ENCODE results near the gene CLTCL1. TPM values are rescaled to one million over a fixed set of nuclear protein-coding genes. Genes with fewer than 3 reads are reported as not detected.
A peak's percentile ranks its signal among the peaks of the same experiment; 100 is the strongest.

The CLTCL1 gene
- total and polyA plus RNA-seq, 2 experiments from 2014 or later = 6.6 to 15.1 TPM

DNA sequence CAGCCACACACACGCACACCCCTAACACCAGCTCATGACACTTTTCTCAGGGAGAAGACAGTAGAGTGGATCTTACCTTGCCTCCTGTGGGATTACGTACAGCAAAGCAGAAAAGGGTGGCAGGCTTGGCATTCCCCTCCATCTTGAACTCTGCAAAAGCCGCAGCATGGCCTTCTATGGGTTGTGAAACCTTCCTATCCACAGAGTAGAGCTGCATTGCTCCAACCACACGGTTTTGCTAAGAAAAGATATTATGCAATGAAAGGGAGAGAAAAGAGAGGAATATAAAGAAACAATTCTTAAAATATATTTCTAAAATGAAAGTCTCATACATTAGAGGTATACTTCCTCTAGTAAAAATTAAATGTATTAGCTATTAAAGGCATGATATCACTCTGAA, 48.8 kb downstream of the CLTCL1 start (continued):
- TF ChIP-seq CTCF (conservative IDR thresholded peaks at IDR 0.05; ENCODE audit: low read depth in 2 of 2) (no peak), JUNB (IDR thresholded peaks at IDR 0.05; ENCODE audit: unreplicated experiment) (no peak), POLR2AphosphoS5 (IDR thresholded peaks at IDR 0.05; ENCODE audit: low read depth) (no peak)

- TF ChIP-seq ZNF114 (CRISPR knock-in tag; IDR thresholded peaks at IDR 0.05) (no peak), POLR2AphosphoS5 (IDR thresholded peaks at IDR 0.05; ENCODE audit: low read depth) (no peak), CREB1 (CRISPR knock-in tag; IDR thresholded peaks at IDR 0.05; ENCODE audit: low read depth) (no peak), ZNF331 (CRISPR knock-in tag; IDR thresholded peaks at IDR 0.05; ENCODE audit: low read depth) (no peak), STAT1 (IDR thresholded peaks at IDR 0.05; ENCODE audit: unreplicated experiment) (no peak), NANOG (IDR thresholded peaks at IDR 0.05; ENCODE audit: borderline replicate concordance) (no peak), JUNB (IDR thresholded peaks at IDR 0.05; ENCODE audit: unreplicated experiment) (no peak), EZH2phosphoT487 (IDR thresholded peaks at IDR 0.05; ENCODE audit: unreplicated experiment) (no peak), REST (IDR thresholded peaks at IDR 0.05; ENCODE audit: unreplicated experiment) (no peak), EZH2 (IDR thresholded peaks at IDR 0.05; ENCODE audit: low read depth, unreplicated experiment) (no peak)
- TF ChIP-seq, protein P1, sequence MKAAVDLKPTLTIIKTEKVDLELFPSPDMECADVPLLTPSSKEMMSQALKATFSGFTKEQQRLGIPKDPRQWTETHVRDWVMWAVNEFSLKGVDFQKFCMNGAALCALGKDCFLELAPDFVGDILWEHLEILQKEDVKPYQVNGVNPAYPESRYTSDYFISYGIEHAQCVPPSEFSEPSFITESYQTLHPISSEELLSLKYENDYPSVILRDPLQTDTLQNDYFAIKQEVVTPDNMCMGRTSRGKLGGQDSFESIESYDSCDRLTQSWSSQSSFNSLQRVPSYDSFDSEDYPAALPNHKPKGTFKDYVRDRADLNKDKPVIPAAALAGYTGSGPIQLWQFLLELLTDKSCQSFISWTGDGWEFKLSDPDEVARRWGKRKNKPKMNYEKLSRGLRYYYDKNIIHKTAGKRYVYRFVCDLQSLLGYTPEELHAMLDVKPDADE (IDR thresholded peaks at IDR 0.05) = no peak
- ATAC-seq = no peak
- no peaks in the 10 kb centered on the region for H3K4me1 Mint-ChIP-seq
- H3K27ac Mint-ChIP-seq = peak overlapping the region; percentile 32; the same call in 1 of the 2 replicates
- Histone ChIP-seq H3F3A (replicated peaks; ENCODE audit: low read depth) (no peaks in the 10 kb centered on the region), H2AFZ (no peak overlapping the region), H3K36me3 (ENCODE audit: insufficient read depth) (no peaks in the 10 kb centered on the region), H4K20me1 (replicated peaks; ENCODE audit: insufficient read depth) (peaks cover 3% of the 10 kb centered on the region; the same call in 1 of the 2 replicates), H3K4me2 (no peak overlapping the region), H3K79me2 (replicated peaks; ENCODE audit: insufficient read depth) (no peaks in the 10 kb centered on the region), H3K4me3 (no peak overlapping the region), H3K4me1 (ENCODE audit: insufficient read depth) (no peaks in the 10 kb centered on the region), H3K9me2 (ENCODE audit: insufficient read depth) (no peaks in the 10 kb centered on the region), H3K27me3 (ENCODE audit: insufficient read depth) (no peaks in the 10 kb centered on the region), H3K27ac (ENCODE audit: low read depth) (no peak overlapping the region)
- H3K27me3 Mint-ChIP-seq (ENCODE audit: insufficient read depth, low read depth, poor library complexity) = peaks cover 3% of the 10 kb centered on the region
- H3K4me3 Mint-ChIP-seq = no peak overlapping the region
- DNase-seq (ENCODE audit: low spot score) = no peak
- H3K36me3 Mint-ChIP-seq (ENCODE audit: low read depth) = no peaks in the 10 kb centered on the region; the same call in 2 of the 3 replicates
- no peaks in the 10 kb centered on the region for H3K9me3 Mint-ChIP-seq
Observed at GRCh38 chr22:19241593-19241906, 50.0 kb downstream of the CLTCL1 start.

All from GM23338 (cell line).